K562 (cell line): ENCODE measurements around the gene HES5. TPM values are rescaled to one million over a fixed set of nuclear protein-coding genes. Genes with fewer than 3 reads are reported as not detected.

Experiments used
- ATAC-seq: fragments of 200-7000 bp; cut with Tn5 transposase; 3 replicates; pipeline ENCODE4 v1.9.1; 2020; ENCODE audit warnings: moderate library complexity
- BruUV-seq: library from RNA; stranded (reverse); fragments of 400-500 nt; replicated peaks from 2 replicates; lab custom pipeline; 2021; lab: Mats Ljungman, UMichigan
- CTCF ChIA-PET: fragments of 300-600 bp; formaldehyde crosslinking; extraction: SDS; loops from one replicate; lab custom pipeline; 2021; ENCODE audit warnings: low intra/inter-chr PET ratio; lab: Yijun Ruan, JAX
- POLR2A ChIA-PET: fragments of 300-600, 350-650 bp; sonication (Branson Sonifier 250); formaldehyde crosslinking; extraction: SDS; loops from one replicate; lab custom pipeline; 2021; ENCODE audit warnings: antibody characterized with exemption, inconsistent platforms; lab: Yijun Ruan, JAX
- DNase-seq, 4 experiments: peaks; one replicate each; pipeline versions ENCODE4 v3.0.0 to v3.0.0-alpha.2; 2011 to 2018; ENCODE audit warnings: low spot score in 3 of 4, mixed read lengths in 3 of 4; ENCODE audit errors: extremely low read depth in 1 of 4
- FAIRE-seq: peaks from 2 replicates; lab custom pipeline; 2011; peaks lifted over from hg19 to GRCh38; lab: Jason Lieb, UNC
- H2AFZ ChIP-seq: 2 replicates; pipeline ENCODE4 v1.6.0; 2011; ENCODE audit warnings: low read depth, low read length, control low read depth, inconsistent platforms
- H3K27ac ChIP-seq: fragments of 200-600 bp; 3 replicates; pipeline ENCODE4 v1.8.0; 2011; ENCODE audit warnings: low read depth, mild to moderate bottlenecking, control low read depth, inconsistent platforms, low read length, moderate library complexity, mixed read lengths; ENCODE audit errors: extremely low read depth
- H3K27me3 ChIP-seq, 2 experiments: fragments of 300-600 bp in 1 of 2; 2 replicates in 1 of 2; 3 replicates in 1 of 2; pipeline versions ENCODE4 v1.6.0 to v1.8.0; 2011; ENCODE audit warnings: inconsistent platforms in 2 of 2, low read length in 2 of 2, mild to moderate bottlenecking in 1 of 2, mixed read lengths in 1 of 2, moderate library complexity in 1 of 2; ENCODE audit not compliant: control insufficient read depth in 2 of 2, insufficient read depth in 2 of 2
- H3K36me3 ChIP-seq: fragments of 300-600 bp; 3 replicates; pipeline ENCODE4 v1.8.0; 2011; ENCODE audit warnings: mild to moderate bottlenecking, low read length, inconsistent platforms; ENCODE audit not compliant: control insufficient read depth, insufficient read depth
- H3K4me1 ChIP-seq, 2 experiments: fragments of 200-600 bp in 1 of 2; replicated peaks in 1 of 2; 2 replicates in 1 of 2; 3 replicates in 1 of 2; pipeline versions ENCODE4 v1.5.1 to v1.8.0; 2011; ENCODE audit warnings: inconsistent platforms in 2 of 2, low read length in 2 of 2, mild to moderate bottlenecking in 1 of 2, mixed read lengths in 1 of 2, moderate library complexity in 1 of 2; ENCODE audit not compliant: control insufficient read depth in 2 of 2, insufficient read depth in 2 of 2
- H3K4me2 ChIP-seq: 2 replicates; pipeline ENCODE4 v1.6.1; 2011; ENCODE audit warnings: low read length, control low read depth, inconsistent platforms, mixed read lengths; ENCODE audit not compliant: insufficient read depth
- H3K4me3 ChIP-seq: fragments of 200-600 bp; sonication (generic), shearing (Covaris generic); 2 replicates; pipeline ENCODE4 v1.5.1; 2016; ENCODE audit warnings: control low read depth, inconsistent platforms
- H3K79me2 ChIP-seq: fragments of 200-600 bp; 3 replicates; pipeline ENCODE4 v1.8.0; 2011; ENCODE audit warnings: low read length, inconsistent platforms; ENCODE audit not compliant: control insufficient read depth, insufficient read depth
- H3K9ac ChIP-seq, 2 experiments: 2 replicates each; pipeline versions ENCODE4 v1.6.0 to v1.6.1; 2011; ENCODE audit warnings: low read depth in 2 of 2, low read length in 2 of 2, control low read depth in 1 of 2, inconsistent platforms in 1 of 2, mild to moderate bottlenecking in 1 of 2, mixed read lengths in 1 of 2; ENCODE audit not compliant: insufficient read depth in 1 of 2
- H3K9me1 ChIP-seq: one replicate; pipeline ENCODE4 v1.6.0; 2011; ENCODE audit warnings: inconsistent platforms, mild to moderate bottlenecking, low read length, moderate library complexity; ENCODE audit not compliant: control insufficient read depth, insufficient read depth
- H3K9me3 ChIP-seq: replicated peaks from 2 replicates; pipeline ENCODE4 v1.5.1; 2011; ENCODE audit warnings: low read depth, low read length, inconsistent platforms; ENCODE audit not compliant: control insufficient read depth, insufficient read depth
- H4K20me1 ChIP-seq: replicated peaks from 2 replicates; pipeline ENCODE4 v1.6.1; 2011; ENCODE audit warnings: low read length, inconsistent platforms, mixed read lengths; ENCODE audit not compliant: control insufficient read depth, insufficient read depth
- ASH1L ChIP-seq: fragments of 450-650 bp; IDR thresholded peaks from 2 replicates; pipeline ENCODE4 v1.6.1; 2018; ENCODE audit warnings: borderline replicate concordance, mild to moderate bottlenecking, low read depth; ENCODE audit not compliant: partially characterized antibody
- EP300 ChIP-seq: IDR thresholded peaks from 2 replicates; pipeline ENCODE4 v1.6.1; 2012; ENCODE audit warnings: low read length, improper control_type of control experiment
- ERF ChIP-seq: fragments of 450-650 bp; formaldehyde crosslinking; IDR thresholded peaks from 2 replicates; pipeline ENCODE4 v1.4.0; 2020; ENCODE audit warnings: mild to moderate bottlenecking, mixed read lengths
- HLTF ChIP-seq: fragments of 450-650 bp; IDR thresholded peaks from 2 replicates; pipeline ENCODE4 v1.6.1; 2016
- KAT2B ChIP-seq: IDR thresholded peaks from one replicate; pipeline ENCODE4 v1.6.1; 2012; ENCODE audit warnings: low read depth, mild to moderate bottlenecking, control low read depth, inconsistent platforms, low read length, moderate library complexity
- MYBL2 ChIP-seq, 2 experiments: fragments of 450-650 bp in 1 of 2; sonication (generic) in 1 of 2; formaldehyde crosslinking in 1 of 2; IDR thresholded peaks; 2 replicates each; pipeline versions ENCODE4 v1.6.1 to v1.8.1; 2017 to 2022; ENCODE audit warnings: borderline replicate concordance in 1 of 2, inconsistent platforms in 1 of 2, low read depth in 1 of 2, mild to moderate bottlenecking in 1 of 2, missing genetic modification reagents in 1 of 2, moderate library complexity in 1 of 2
- MYNN ChIP-seq, 2 experiments: sonication (generic); formaldehyde crosslinking in 1 of 2; IDR thresholded peaks; 2 replicates each; pipeline versions ENCODE4 v1.5.0 to v1.6.1; 2016 to 2020; ENCODE audit warnings: antibody characterized with exemption in 1 of 2, missing genetic modification reagents in 1 of 2
- POLR2AphosphoS2 ChIP-seq: IDR thresholded peaks from 2 replicates; pipeline ENCODE4 v1.6.1; 2012; ENCODE audit warnings: low read length, improper control_type of control experiment
- PURB ChIP-seq: sonication (generic); formaldehyde crosslinking; IDR thresholded peaks from 2 replicates; pipeline ENCODE4 v1.9.0; 2021; ENCODE audit warnings: low read depth, mild to moderate bottlenecking, missing genetic modification reagents
- SP1 ChIP-seq: sonication (generic); formaldehyde crosslinking; IDR thresholded peaks from 2 replicates; pipeline ENCODE4 v1.8.1; 2022; ENCODE audit warnings: mild to moderate bottlenecking, missing genetic modification reagents
- ZBTB7A ChIP-seq: IDR thresholded peaks from 2 replicates; pipeline ENCODE4 v1.6.1; 2011; ENCODE audit warnings: low read depth, mild to moderate bottlenecking, low read length, moderate library complexity, borderline replicate concordance; ENCODE audit not compliant: control insufficient read depth
- ZFP36 ChIP-seq: fragments of 150-350 bp; IDR thresholded peaks from 2 replicates; pipeline ENCODE4 v1.6.1; 2018; ENCODE audit warnings: low read length, low read depth; ENCODE audit not compliant: partially characterized antibody
- ZNF121 ChIP-seq: sonication (generic); formaldehyde crosslinking; conservative IDR thresholded peaks from 2 replicates; pipeline ENCODE4 v1.8.0; 2022; ENCODE audit warnings: missing genetic modification reagents
- ZNF668 ChIP-seq: fragments of 250-450 bp; sonication (Bioruptor Pico); IDR thresholded peaks from 2 replicates; pipeline ENCODE4 v1.8.0; 2022; ENCODE audit warnings: mild to moderate bottlenecking, inconsistent platforms
- WGBS: fragments of 100-300 bp; shearing (Covaris generic); methylation state at CpG from one replicate; pipeline ENCODE4 v1.1.6; 2016; ENCODE audit warnings: low coverage, mixed read lengths; ENCODE audit not compliant: insufficient coverage; ENCODE audit errors: missing lambda C conversion rate; 5-methylcytosine and 5-hydroxymethylcytosine counted together
- in situ Hi-C: fragments of 300-500 bp; cut with MboI; formaldehyde crosslinking; loops from 4 replicates; pipeline ENCODE4 v1.15.0; 2018; ENCODE audit warnings: inconsistent platforms, mixed read lengths
- intact Hi-C: fragments of 100-400 bp; cut with micrococcal nuclease; formaldehyde crosslinking; loops from 2 replicates; pipeline ENCODE4 v1.14.2; 2022
- polyA plus RNA-seq, 8 experiments: library from polyadenylated mRNA; depleted of rRNA in 4 of 8; stranded (reverse) in 5 of 8; unstranded in 3 of 8; fragments of >200 nt; fragmentation: Nextera tagmentation in 2 of 8; fragmentation: Illumina TruSeq in 1 of 8; extraction: Ambion mirVana in 2 of 8; extraction: Trizol in 1 of 8; gene quantifications; 2 replicates each; pipeline versions ENCODE4 v1.2.1 to v1.2.3, GENCODE V29; 2011 to 2014; ENCODE audit warnings: inconsistent platforms in 1 of 8, missing spikeins in 1 of 8
- total RNA-seq, 7 experiments: library from RNA; depleted of rRNA in 6 of 7; stranded (reverse); fragments of >200 nt in 6 of 7; fragmentation: Illumina TruSeq in 2 of 7; extraction: Trizol in 2 of 7; gene quantifications; 2 replicates each; pipeline versions ENCODE4 v1.2.1 to v1.2.3, GENCODE V29; 2011 to 2021; ENCODE audit warnings: low replicate concordance in 1 of 7
- TF ChIP-seq, protein P1 (sequence below): fragments of 250-450 bp; sonication (Bioruptor Pico); IDR thresholded peaks from 2 replicates; pipeline ENCODE4 v1.8.0; 2021; ENCODE audit warnings: borderline replicate concordance, mild to moderate bottlenecking, moderate library complexity; ENCODE audit not compliant: poor library complexity, severe bottlenecking
- TF ChIP-seq, protein P2 (sequence below), 2 experiments: fragments of 250-450 bp in 1 of 2; fragments of 450-650 bp in 1 of 2; sonication (Bioruptor Pico) in 1 of 2; IDR thresholded peaks; 2 replicates each; pipeline versions ENCODE4 v1.6.1 to v1.8.0; 2016 to 2021; ENCODE audit warnings: mild to moderate bottlenecking in 2 of 2, moderate library complexity in 2 of 2, missing compliant biosample characterization in 1 of 2, missing genetic modification characterization in 1 of 2
- TF ChIP-seq, protein P3 (sequence below): fragments of 450-650 bp; formaldehyde crosslinking; IDR thresholded peaks from 2 replicates; pipeline ENCODE4 v1.4.0; 2020; ENCODE audit warnings: mild to moderate bottlenecking, moderate library complexity

HES5 gene
- total and polyA plus RNA-seq, 9 of the 15 experiments (the other 6 are each of a cell fraction or from before 2014, with no cell fraction given), result not detected

DNA sequence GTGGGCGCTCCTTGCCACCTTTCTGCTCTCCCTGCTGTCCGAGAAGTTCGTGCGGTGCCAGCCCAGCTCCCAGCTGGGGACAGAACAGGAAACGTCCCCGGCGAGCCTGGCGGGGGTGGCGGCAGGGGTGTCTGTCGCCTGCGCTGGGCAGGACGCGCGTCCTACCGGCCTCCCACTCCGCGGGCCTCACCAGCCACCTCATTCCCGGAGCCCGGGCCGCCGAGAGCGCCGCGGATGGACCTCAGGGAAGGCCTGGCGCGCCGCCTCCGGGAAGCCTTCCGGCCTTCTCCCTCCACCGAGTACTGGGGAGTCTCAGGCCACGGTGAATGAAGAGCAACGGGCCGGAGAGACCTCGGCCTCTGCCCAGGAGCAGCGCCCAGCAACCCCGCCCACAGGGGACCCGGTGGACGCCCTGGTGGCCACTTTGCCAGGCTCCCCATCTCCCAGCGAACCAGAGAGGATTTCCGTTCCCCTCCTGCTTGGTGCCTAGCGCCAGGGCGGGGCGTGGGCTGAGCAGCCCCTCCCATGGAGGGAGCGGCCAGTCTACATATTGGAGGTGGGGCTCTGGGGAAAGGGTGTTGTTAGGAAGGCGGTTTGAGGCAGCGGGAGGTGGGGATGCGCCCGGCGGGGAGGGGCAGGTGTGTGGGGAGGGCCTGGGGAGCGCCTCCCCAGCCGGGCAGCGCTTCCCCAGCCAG is 16.6 kb upstream of the HES5 start:
- BruUV-seq, result TSS peak; percentile 90
- under 1% methylated on average over 46 of the region's 52 CpGs for WGBS
- 0 out of 2 replicates have a peak, but pooled peaks have one; percentile 17 for TF ChIP-seq EP300
- TF ChIP-seq ZNF121 (CRISPR knock-in tag), result no peak
- TF ChIP-seq PURB, result no peak
- peak; percentile 45; the same call in 1 of the 2 replicates for TF ChIP-seq HLTF
- peak; percentile 72; the same call in 1 of the 2 replicates for TF ChIP-seq ZBTB7A
- TF ChIP-seq, protein P1, sequence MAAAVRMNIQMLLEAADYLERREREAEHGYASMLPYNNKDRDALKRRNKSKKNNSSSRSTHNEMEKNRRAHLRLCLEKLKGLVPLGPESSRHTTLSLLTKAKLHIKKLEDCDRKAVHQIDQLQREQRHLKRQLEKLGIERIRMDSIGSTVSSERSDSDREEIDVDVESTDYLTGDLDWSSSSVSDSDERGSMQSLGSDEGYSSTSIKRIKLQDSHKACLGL (CRISPR knock-in tag), result no peak
- TF ChIP-seq ZFP36, result peak; percentile 99
- TF ChIP-seq, protein P2, sequence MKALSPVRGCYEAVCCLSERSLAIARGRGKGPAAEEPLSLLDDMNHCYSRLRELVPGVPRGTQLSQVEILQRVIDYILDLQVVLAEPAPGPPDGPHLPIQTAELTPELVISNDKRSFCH (CRISPR knock-in tag; IDR thresholded peaks at IDR 0.05), result no peak
- TF ChIP-seq, protein P2 (tag; IDR thresholded peaks at IDR 0.05), result peak; percentile 80
- TF ChIP-seq POLR2AphosphoS2, result no peak
- TF ChIP-seq, protein P3, sequence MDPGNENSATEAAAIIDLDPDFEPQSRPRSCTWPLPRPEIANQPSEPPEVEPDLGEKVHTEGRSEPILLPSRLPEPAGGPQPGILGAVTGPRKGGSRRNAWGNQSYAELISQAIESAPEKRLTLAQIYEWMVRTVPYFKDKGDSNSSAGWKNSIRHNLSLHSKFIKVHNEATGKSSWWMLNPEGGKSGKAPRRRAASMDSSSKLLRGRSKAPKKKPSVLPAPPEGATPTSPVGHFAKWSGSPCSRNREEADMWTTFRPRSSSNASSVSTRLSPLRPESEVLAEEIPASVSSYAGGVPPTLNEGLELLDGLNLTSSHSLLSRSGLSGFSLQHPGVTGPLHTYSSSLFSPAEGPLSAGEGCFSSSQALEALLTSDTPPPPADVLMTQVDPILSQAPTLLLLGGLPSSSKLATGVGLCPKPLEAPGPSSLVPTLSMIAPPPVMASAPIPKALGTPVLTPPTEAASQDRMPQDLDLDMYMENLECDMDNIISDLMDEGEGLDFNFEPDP (CRISPR knock-in tag), result no peak
- TF ChIP-seq SP1 (CRISPR knock-in tag), result peak; percentile 71
- no peak for TF ChIP-seq ASH1L
- no peak for TF ChIP-seq KAT2B
- peak; percentile 68 for TF ChIP-seq MYNN (IDR thresholded peaks at IDR 0.05)
- no peak for TF ChIP-seq MYNN (CRISPR knock-in tag; IDR thresholded peaks at IDR 0.05)
- TF ChIP-seq ERF (CRISPR knock-in tag), result peak; percentile 71; the same call in 1 of the 2 replicates
- TF ChIP-seq ZNF668, result no peak
- no peak for TF ChIP-seq MYBL2 (IDR thresholded peaks at IDR 0.05; ENCODE audit: low read depth)
- no peak for TF ChIP-seq MYBL2 (CRISPR knock-in tag; IDR thresholded peaks at IDR 0.05; ENCODE audit: borderline replicate concordance)

More for the DNA sequence above, 16.6 kb upstream of the HES5 start:
- CTCF ChIA-PET, result interaction anchor here (3.0 kb wide), 1 partner anchor 133 kb away, joined by 36 read pairs; the partner anchor contains the start of gene PEX10
- POLR2A ChIA-PET, result interaction anchor here (0.6 to 1.7 kb wide), 12 partner anchors 10 to 345 kb away, joined by 3 to 6 read pairs (median 4); partner anchors contain the start of genes PANK4 and TNFRSF14
- peak overlapping the region; percentile 87 for H3K4me2 ChIP-seq
- FAIRE-seq (peak; percentile 96), ATAC-seq (peak; percentile 85), DNase-seq (peak; percentile 92 to 98 (median 96))
- peak overlapping the region; percentile 77 for H2AFZ ChIP-seq
- H3K4me1 ChIP-seq, result peaks cover 64 to 85% of the 10 kb centered on the region in 2 experiments
- H3K36me3 ChIP-seq, result no peaks in the 10 kb centered on the region
- no peaks in the 10 kb centered on the region for H3K9me3 ChIP-seq
- intact Hi-C loops (loop anchor here (1.0 to 10.0 kb wide), 4 partner anchors 20 to 352 kb away; partner anchors contain the start of genes FAAP20, PANK4 and PRXL2B), in situ Hi-C loops (loop anchor here (25.0 kb wide), 1 partner anchor 359 kb away; the partner anchor contains the start of gene FAAP20)
- peak overlapping the region; percentile 62 for H3K4me3 ChIP-seq
- H4K20me1 ChIP-seq, result no peaks in the 10 kb centered on the region; the same call in 1 of the 2 replicates
- H3K27ac ChIP-seq, result peak overlapping the region; percentile 79
- no peaks in the 10 kb centered on the region for H3K27me3 ChIP-seq
- H3K79me2 ChIP-seq, result peaks cover 9% of the 10 kb centered on the region; the same call in 1 of the 3 replicates
- H3K9me1 ChIP-seq, result peaks cover 7% of the 10 kb centered on the region
- H3K9ac ChIP-seq, result peak overlapping the region; percentile 66 to 87
